CD14-positive monocyte (primary cell): ENCODE data around the gene MFNG. TPM values are rescaled to one million over a fixed set of nuclear protein-coding genes. Genes with fewer than 3 reads are reported as not detected.

Source experiments
- DNase-seq, 3 donors: peaks; one replicate each; pipeline ENCODE4 v3.0.0-alpha.2; 2011 to 2022
- H2AFZ ChIP-seq: 2 replicates; pipeline ENCODE4 v1.6.0; 2012; ENCODE audit warnings: mild to moderate bottlenecking, low read depth, low read length, inconsistent platforms; ENCODE audit not compliant: insufficient read depth, poor library complexity, severe bottlenecking
- H3K27ac ChIP-seq, 2 donors: 1 replicate in 1 of 2; 2 replicates in 1 of 2; pipeline ENCODE4 v1.5.1; 2012 to 2013; ENCODE audit warnings: low read length in 2 of 2, control low read depth in 1 of 2, inconsistent platforms in 1 of 2, low read depth in 1 of 2, mild to moderate bottlenecking in 1 of 2
- H3K27me3 ChIP-seq, 2 donors: one replicate each; pipeline versions ENCODE4 v1.6.0 to v1.6.1; 2011 to 2013; ENCODE audit warnings: low read length in 2 of 2; ENCODE audit not compliant: control insufficient read depth in 2 of 2, insufficient read depth in 2 of 2
- H3K36me3 ChIP-seq, 2 donors: replicated peaks in 1 of 2; 1 replicate in 1 of 2; 2 replicates in 1 of 2; pipeline versions ENCODE4 v1.5.1 to v1.6.1; 2012 to 2013; ENCODE audit warnings: low read length in 2 of 2, control low read depth in 1 of 2, inconsistent platforms in 1 of 2, mild to moderate bottlenecking in 1 of 2; ENCODE audit not compliant: insufficient read depth in 2 of 2, control insufficient read depth in 1 of 2
- H3K4me1 ChIP-seq, 2 donors: 1 replicate in 1 of 2; 2 replicates in 1 of 2; pipeline versions ENCODE4 v1.5.1 to v1.6.1; 2012 to 2013; ENCODE audit warnings: low read length in 2 of 2, control low read depth in 1 of 2, inconsistent platforms in 1 of 2, mild to moderate bottlenecking in 1 of 2, moderate library complexity in 1 of 2; ENCODE audit not compliant: insufficient read depth in 2 of 2, control insufficient read depth in 1 of 2
- H3K4me2 ChIP-seq: replicated peaks from 2 replicates; pipeline ENCODE3; 2012; ENCODE audit warnings: low read length, moderate library complexity, mild to moderate bottlenecking; ENCODE audit not compliant: poor library complexity, severe bottlenecking; ENCODE audit errors: extremely low read depth
- H3K4me3 ChIP-seq, 3 experiments: fragments of 200-600 bp in 1 of 3; sonication (generic) in 1 of 3; replicated peaks in 1 of 3; 1 replicate in 2 of 3; 2 replicates in 1 of 3; pipeline ENCODE4 v1.5.1; 2011 to 2013; ENCODE audit warnings: low read length in 3 of 3, mild to moderate bottlenecking in 3 of 3, control low read depth in 2 of 3, low read depth in 2 of 3, inconsistent platforms in 1 of 3, moderate library complexity in 1 of 3
- H3K79me2 ChIP-seq: 2 replicates; pipeline ENCODE4 v1.6.0; 2012; ENCODE audit warnings: mild to moderate bottlenecking, control low read depth, inconsistent platforms, low read length, moderate library complexity; ENCODE audit not compliant: insufficient read depth
- H3K9ac ChIP-seq: 2 replicates; pipeline ENCODE4 v1.6.0; 2017; ENCODE audit warnings: low read length, mild to moderate bottlenecking; ENCODE audit not compliant: insufficient read depth, poor library complexity, severe bottlenecking
- H3K9me3 ChIP-seq, 2 donors: replicated peaks in 1 of 2; 1 replicate in 1 of 2; 2 replicates in 1 of 2; pipeline versions ENCODE4 v1.5.1 to v1.6.1; 2012 to 2013; ENCODE audit warnings: low read length in 2 of 2, control low read depth in 1 of 2; ENCODE audit not compliant: control insufficient read depth in 1 of 2, insufficient read depth in 1 of 2
- H4K20me1 ChIP-seq: 2 replicates; pipeline ENCODE4 v1.6.0; 2012; ENCODE audit warnings: mild to moderate bottlenecking, low read length, control low read depth, moderate library complexity; ENCODE audit not compliant: insufficient read depth
- H3K27ac Mint-ChIP-seq, 7 donors: one replicate each; pipeline ENCODE4 v1.8.0; 2020; ENCODE audit warnings: mild to moderate bottlenecking in 7 of 7, mixed read lengths in 7 of 7, moderate library complexity in 6 of 7, inconsistent platforms in 2 of 7
- H3K27me3 Mint-ChIP-seq, 3 donors: one replicate each; pipeline ENCODE4 v1.8.0; 2021 to 2022; ENCODE audit warnings: low read depth in 3 of 3, mild to moderate bottlenecking in 3 of 3, mixed read lengths in 3 of 3, moderate library complexity in 3 of 3, inconsistent platforms in 1 of 3
- H3K36me3 Mint-ChIP-seq, 2 donors: one replicate each; pipeline ENCODE4 v1.8.0; 2020; ENCODE audit warnings: mixed read lengths in 2 of 2, inconsistent platforms in 1 of 2, mild to moderate bottlenecking in 1 of 2
- H3K4me1 Mint-ChIP-seq: one replicate; pipeline ENCODE4 v1.8.0; 2020; ENCODE audit warnings: mild to moderate bottlenecking, mixed read lengths
- H3K4me3 Mint-ChIP-seq, 2 donors: one replicate each; pipeline ENCODE4 v1.8.0; 2020; ENCODE audit warnings: mild to moderate bottlenecking in 2 of 2, mixed read lengths in 2 of 2, moderate library complexity in 1 of 2
- H3K9me3 Mint-ChIP-seq, 7 donors: one replicate each; pipeline ENCODE4 v1.8.0; 2020 to 2022; ENCODE audit warnings: mixed read lengths in 7 of 7, mild to moderate bottlenecking in 6 of 7, moderate library complexity in 6 of 7, inconsistent platforms in 2 of 7
- CTCF ChIP-seq: fragments of 200-600 bp; IDR thresholded peaks from one replicate; pipeline ENCODE4 v1.8.0; 2022; ENCODE audit warnings: antibody characterized with exemption, mild to moderate bottlenecking
- WGBS: methylation state at CpG from one replicate; pipeline ENCODE4 v1.1.5; 2013; ENCODE audit warnings: missing lambda C conversion rate; ENCODE audit not compliant: insufficient coverage; 5-methylcytosine and 5-hydroxymethylcytosine counted together
- intact Hi-C, 2 donors: fragments of 100-400 bp; cut with micrococcal nuclease; formaldehyde crosslinking; loops; one replicate each; pipeline versions ENCODE4 v1.15.0 to v1.15.1; 2023
- polyA plus RNA-seq, 3 donors: library from polyadenylated mRNA; depleted of rRNA in 1 of 3; unstranded in 2 of 3; stranded (reverse) in 1 of 3; fragments of 300-500 nt in 2 of 3; fragments of >200 nt in 1 of 3; fragmentation: Illumina TruSeq in 2 of 3; gene quantifications; 1 replicate in 2 of 3; 2 replicates in 1 of 3; pipeline ENCODE4 v1.2.3, GENCODE V29; 2012 to 2021

MFNG gene
- polyA plus RNA-seq, 3 donors, result 84.1 to 196 (median 181) TPM

- Histone ChIP-seq H4K20me1 (no peaks in the 10 kb centered on the region), H3K27ac (peak overlapping the region in 1 of 2 donors; percentile 13), H3K36me3 (no peaks in the 10 kb centered on the region), H3K79me2 (no peaks in the 10 kb centered on the region), H3K4me1 (peaks cover 23 to 37% of the 10 kb centered on the region in 2 donors), H2AFZ (no peak overlapping the region), H3K9ac (no peak overlapping the region), H3K4me3 (no peak overlapping the region), H3K27me3 (no peaks in the 10 kb centered on the region), H3K9me3 (no peaks in the 10 kb centered on the region), H3K4me2 (no peak overlapping the region)
- TF ChIP-seq CTCF, result no peak
- WGBS, result no CpG with 5 or more reads among the region's 3 CpGs
- DNase-seq, result no peak
- Mint-ChIP-seq H3K9me3 (peaks cover 0 to 2% (median 0%) of the 10 kb centered on the region in 7 donors), H3K4me3 (no peak overlapping the region), H3K4me1 (peaks cover 39% of the 10 kb centered on the region), H3K27me3 (peaks cover 0 to 2% (median under 1%) of the 10 kb centered on the region in 3 donors), H3K36me3 (no peaks in the 10 kb centered on the region), H3K27ac (peak overlapping the region in 3 of 7 donors; percentile 12 to 68 (median 57))
- intact Hi-C loops, result no loop called here
Observed at GRCh38 chr22:37534445-37534844, 48.3 kb upstream of the MFNG start.

- intact Hi-C loops, result no loop called here
- Histone ChIP-seq H3K36me3 (no peaks in the 10 kb centered on the region), H3K27me3 (no peaks in the 10 kb centered on the region), H3K27ac (peak overlapping the region in 1 of 2 donors; percentile 13), H3K9ac (no peak overlapping the region), H2AFZ (no peak overlapping the region), H4K20me1 (no peaks in the 10 kb centered on the region), H3K4me2 (peak overlapping the region; percentile 12), H3K9me3 (no peaks in the 10 kb centered on the region), H3K4me3 (no peak overlapping the region), H3K79me2 (no peaks in the 10 kb centered on the region), H3K4me1 (peaks cover 19 to 32% of the 10 kb centered on the region in 2 donors)
- H3K4me1 Mint-ChIP-seq, result peaks cover 36% of the 10 kb centered on the region
- peaks cover 0 to 2% (median 0%) of the 10 kb centered on the region in 7 donors for H3K9me3 Mint-ChIP-seq
- H3K36me3 Mint-ChIP-seq, result no peaks in the 10 kb centered on the region
- peaks cover 0 to 2% (median 0%) of the 10 kb centered on the region in 3 donors for H3K27me3 Mint-ChIP-seq
- no CpG with 5 or more reads among the region's 9 CpGs for WGBS
- H3K27ac Mint-ChIP-seq, result peak overlapping the region in 2 of 7 donors; percentile 26 to 57
- no peak for TF ChIP-seq CTCF
- peak; percentile 60 to 78 (median 64) for DNase-seq
- no peak overlapping the region for H3K4me3 Mint-ChIP-seq
Observed at GRCh38 chr22:37533995-37534394, 47.8 kb upstream of the MFNG start.
